HG03558 (cell line): ENCODE results near the gene ZNF343.
A peak's percentile ranks its signal among the peaks of the same experiment; 100 is the strongest.

ENCODE experiments used
- ATAC-seq: cut with Tn5 transposase; IDR thresholded peaks from one replicate; pipeline ENCODE4 v1.9.1; 2021; ENCODE audit warnings: moderate number of reproducible peaks; ENCODE audit not compliant: unreplicated experiment; ENCODE audit errors: extremely low read depth

ZNF343 gene

GRCh38 chr20:2476742-2477615 lies 31.7 kb downstream of the ZNF343 start:
- no peak for ATAC-seq

- ATAC-seq, result no peak
Observed at GRCh38 chr20:2475850-2476741, 32.6 kb downstream of the ZNF343 start.

GRCh38 chr20:2473516-2473915 lies 35.2 kb downstream of the ZNF343 start:
- no peak for ATAC-seq

- ATAC-seq, result peak; percentile 79
Observed at GRCh38 chr20:2470423-2471193, 38.1 kb downstream of the ZNF343 start, which contains the start of gene SNRPB. SNRPB (minus strand) TSS chr20:2470789; CDS start chr20:2470690, 99 bp downstream.

GRCh38 chr20:2469991-2470422 lies 38.7 kb downstream of the ZNF343 start:
- no peak for ATAC-seq

- no peak for ATAC-seq
Observed at GRCh38 chr20:2468581-2469407, 39.9 kb downstream of the ZNF343 start.

- ATAC-seq, result no peak
Observed at GRCh38 chr20:2467412-2467811, 41.3 kb downstream of the ZNF343 start.

GRCh38 chr20:2465100-2465499 lies 43.6 kb downstream of the ZNF343 start:
- no peak for ATAC-seq

- no peak for ATAC-seq
Observed at GRCh38 chr20:2463616-2464365, 44.9 kb downstream of the ZNF343 start.

- ATAC-seq, result no peak
Observed at GRCh38 chr20:2462484-2462883, 46.2 kb downstream of the ZNF343 start.

GRCh38 chr20:2460752-2461424 lies 47.8 kb downstream of the ZNF343 start:
- ATAC-seq, result no peak

- ATAC-seq, result no peak
Observed at GRCh38 chr20:2459981-2460751, 48.5 kb downstream of the ZNF343 start.

GRCh38 chr20:2458919-2459499 lies 49.7 kb downstream of the ZNF343 start:
- no peak for ATAC-seq

- no peak for ATAC-seq
Observed at GRCh38 chr20:2455771-2456497, 52.8 kb downstream of the ZNF343 start.

- no peak for ATAC-seq
Observed at GRCh38 chr20:2453792-2454191, 54.9 kb downstream of the ZNF343 start.

GRCh38 chr20:2451939-2452732 lies 56.6 kb downstream of the ZNF343 start:
- no peak for ATAC-seq
